GM21360 (cell line): ENCODE data around the gene ZBTB20.

ENCODE experiments used
- ATAC-seq: cut with Tn5 transposase; IDR thresholded peaks from one replicate; pipeline ENCODE4 v1.9.1; 2021; ENCODE audit warnings: mild to moderate bottlenecking, moderate library complexity; ENCODE audit not compliant: unreplicated experiment

ZBTB20 gene

DNA sequence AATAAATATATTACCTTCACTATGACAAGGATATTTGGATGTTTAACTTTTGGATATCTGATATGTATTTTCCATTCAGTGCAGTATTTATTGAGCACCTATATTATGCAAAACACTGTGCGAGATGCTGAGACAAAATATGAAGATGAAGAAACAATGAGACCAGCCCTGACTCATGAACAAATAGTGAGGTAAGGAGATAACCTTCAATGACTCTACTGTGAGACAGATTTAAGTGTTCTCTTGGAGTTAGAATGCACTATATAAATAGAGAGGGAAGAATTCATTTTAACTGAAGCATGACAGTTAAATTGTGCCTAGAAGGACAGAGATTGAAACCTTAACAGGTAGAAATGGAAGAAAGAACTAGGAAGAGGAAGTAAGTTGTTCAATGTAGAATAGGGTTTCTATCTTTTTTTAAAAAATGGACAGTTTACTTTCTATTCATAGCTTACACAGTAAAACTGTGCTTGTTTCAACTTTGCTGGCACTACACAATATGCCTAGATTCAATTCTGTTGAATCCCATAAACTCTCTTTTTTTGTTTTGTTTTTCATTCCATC, 124.2 kb downstream of the ZBTB20 start:
- ATAC-seq: peak; percentile 54

- ATAC-seq: no peak
These were observed 124.9 kb downstream of the ZBTB20 start for GRCh38 chr3:115022199-115022598.

DNA sequence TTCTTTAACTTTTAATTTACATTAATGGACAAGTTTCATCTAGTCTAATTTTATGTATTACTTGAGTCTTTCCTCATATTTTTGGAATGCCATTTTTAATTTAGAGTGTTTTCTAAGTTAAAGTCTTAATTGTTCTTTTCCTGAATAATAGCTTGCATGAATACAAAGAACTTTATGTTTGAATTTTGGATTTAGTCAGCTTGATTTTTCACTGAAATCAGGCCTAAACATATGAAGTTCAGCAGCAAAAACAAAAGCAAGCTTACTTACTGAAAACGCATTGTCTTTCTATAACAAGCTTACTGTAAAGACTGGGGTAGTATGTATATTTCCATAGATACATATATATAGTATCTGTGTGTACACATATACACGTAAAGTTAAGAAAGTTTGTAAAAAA, 126.0 kb downstream of the ZBTB20 start:
- ATAC-seq: no peak

- ATAC-seq: peak; percentile 64
These were observed 127.2 kb downstream of the ZBTB20 start for GRCh38 chr3:115019900-115020299.

DNA sequence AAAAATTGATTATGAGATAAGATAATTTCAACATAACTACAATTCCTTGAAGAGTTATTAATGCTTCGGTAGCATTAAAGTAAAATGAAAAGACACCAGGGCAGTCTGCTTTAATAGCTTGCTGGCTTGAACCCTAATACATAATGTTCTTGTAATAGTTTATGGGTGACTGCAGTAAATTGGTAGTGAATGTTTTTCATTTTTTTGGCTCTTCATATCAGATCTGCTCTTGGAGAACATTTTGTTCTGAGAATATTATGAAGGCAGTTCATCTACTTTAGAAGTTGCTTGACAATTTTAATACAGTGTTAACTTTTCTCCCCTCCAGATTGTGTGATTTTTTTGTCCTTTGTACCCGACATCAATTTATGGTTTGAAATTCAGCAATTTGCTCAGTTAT, 128.4 kb downstream of the ZBTB20 start:
- no peak for ATAC-seq

DNA sequence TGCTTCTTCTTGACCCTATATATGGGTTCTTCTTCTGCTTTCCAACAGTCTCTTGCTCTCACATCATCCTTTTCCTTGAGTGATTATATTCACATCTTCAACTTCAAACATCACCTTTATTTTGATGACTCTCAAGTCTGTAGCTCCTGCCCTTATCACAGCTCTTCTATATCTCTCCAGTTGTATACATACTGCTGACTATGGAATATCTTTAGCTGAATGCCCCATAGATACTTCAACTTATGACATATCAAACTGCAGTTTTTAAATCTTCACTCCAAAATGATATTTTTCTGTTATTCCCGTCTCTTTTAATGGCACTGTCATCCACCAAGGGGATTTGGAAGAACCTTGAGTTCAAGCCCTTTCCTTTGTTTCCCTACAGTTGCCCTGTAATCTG, 139.1 kb downstream of the ZBTB20 start:
- ATAC-seq: no peak

DNA sequence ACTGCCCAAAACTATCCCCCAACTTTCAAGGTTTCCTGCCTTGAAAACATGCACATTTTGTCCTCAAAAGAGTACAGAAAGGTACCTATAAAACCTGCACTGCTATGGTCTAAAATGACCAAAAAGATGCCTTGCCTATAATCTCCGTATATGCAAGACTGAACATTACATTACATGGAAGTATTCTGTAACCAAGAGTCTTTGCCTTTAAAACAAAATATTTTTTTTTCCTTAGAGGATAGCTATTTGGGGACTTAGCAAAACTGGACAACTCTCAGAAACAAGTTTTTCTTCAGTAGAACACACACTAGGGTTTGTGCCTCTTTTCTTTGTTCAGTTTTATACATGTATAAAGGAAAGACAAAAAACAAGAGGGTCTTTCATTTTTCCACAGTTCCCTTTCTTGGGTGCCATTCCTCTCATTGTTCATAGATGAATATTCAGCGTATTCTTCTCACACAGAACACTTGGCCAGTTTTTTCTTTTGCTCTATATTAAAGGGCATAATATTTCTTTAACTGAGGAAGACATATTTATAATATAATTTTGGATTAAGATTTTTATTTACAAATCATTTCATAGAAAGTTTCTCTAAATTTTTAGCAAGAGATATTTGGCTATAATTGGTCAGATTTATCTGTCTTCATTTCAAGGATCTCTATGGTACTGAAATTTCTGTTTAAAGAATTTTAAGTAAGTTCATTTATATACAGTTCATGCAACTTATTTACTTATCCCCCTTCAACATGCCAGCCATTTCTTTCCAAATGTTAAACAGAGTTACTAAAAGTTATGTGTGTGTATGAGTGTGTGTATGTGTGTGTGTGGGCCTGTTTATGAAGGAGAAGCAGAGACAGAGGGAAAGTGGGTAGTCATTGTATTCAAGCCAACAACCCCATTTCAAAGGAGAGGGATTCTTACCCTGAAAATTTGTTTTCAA, 142.6 kb downstream of the ZBTB20 start:
- ATAC-seq: no peak

- ATAC-seq: no peak
These were observed 148.0 kb downstream of the ZBTB20 start for GRCh38 chr3:114998971-114999579.

DNA sequence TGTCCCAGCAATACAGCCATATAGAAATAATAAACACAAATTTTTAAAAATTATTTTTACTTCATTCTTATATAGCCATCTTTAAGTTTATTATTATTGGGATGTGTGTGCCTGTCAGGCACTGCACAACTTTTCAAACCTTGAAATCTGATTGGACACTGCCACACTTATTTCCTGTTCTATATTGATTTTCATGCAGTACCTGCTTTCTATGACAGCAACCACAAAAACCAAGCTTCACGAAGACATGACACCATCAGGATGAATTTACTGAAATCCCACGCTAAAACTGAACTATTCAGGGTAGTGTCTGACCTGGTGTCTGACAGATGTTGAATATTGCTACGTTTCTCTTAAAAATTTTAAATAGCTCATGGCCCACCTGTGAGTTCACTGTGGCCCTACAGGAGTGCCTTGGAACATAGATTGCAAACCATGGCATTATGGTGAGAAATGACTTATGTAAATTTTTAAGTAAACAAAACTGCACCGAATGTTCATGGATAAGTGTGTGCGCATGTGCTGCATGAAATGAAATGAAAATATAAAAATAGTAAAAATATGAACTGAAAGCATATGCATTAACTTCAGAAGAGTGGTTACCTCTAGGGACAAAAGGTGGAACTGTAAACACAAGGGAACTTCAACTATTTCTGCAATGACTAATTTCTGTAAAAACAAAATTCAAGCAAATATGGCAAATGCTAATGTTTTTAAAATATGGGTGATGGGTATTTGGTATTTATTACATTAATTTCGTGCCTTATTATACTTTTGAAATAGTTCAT, 152.3 kb downstream of the ZBTB20 start:
- ATAC-seq: peak; percentile 70

GRCh38 chr3:114985776-114986175, 161.3 kb downstream of the ZBTB20 start:
- ATAC-seq: no peak

- no peak for ATAC-seq
These were observed 163.8 kb downstream of the ZBTB20 start for GRCh38 chr3:114983248-114983647.

GRCh38 chr3:114974387-114974786, 172.7 kb downstream of the ZBTB20 start:
- peak; percentile 90 for ATAC-seq

DNA sequence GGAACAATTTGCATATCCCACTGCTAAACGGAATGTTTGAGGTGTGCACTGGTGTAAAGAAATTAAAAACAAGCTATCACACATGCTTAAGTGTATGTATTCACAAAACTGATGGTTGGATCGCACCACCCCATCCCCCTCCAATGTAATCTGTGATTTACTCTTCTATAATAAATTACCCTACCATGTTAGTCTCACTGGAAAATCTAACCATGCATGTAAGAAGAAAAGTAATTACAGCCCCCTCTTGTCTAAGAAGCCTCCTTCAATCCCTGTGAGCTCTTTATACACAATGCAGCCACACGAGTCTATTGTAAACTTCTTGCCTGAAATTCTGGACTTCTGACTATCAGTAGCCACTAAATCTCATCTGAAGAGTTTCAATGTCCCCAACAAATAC, 173.6 kb downstream of the ZBTB20 start:
- ATAC-seq: no peak

- no peak for ATAC-seq
These were observed 179.9 kb downstream of the ZBTB20 start for GRCh38 chr3:114967168-114967567.

DNA sequence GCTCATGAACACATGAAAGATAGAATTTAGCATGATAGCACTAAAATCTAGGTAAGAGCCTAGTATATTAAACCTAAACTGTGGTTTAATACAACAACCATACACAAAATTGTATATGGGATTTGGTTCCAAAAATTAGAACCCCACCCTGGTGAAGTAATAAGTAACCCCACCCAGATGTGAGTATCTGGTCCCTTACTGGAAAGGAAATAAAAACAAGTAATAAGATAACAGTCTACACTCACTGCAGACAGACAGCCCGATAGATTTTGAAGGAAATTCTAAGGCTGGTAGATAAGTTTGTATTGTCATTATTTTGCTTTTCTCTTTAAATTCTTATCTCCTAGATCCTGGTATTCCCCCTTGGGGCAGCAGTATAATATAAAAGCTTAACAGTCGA, 184.9 kb downstream of the ZBTB20 start:
- no peak for ATAC-seq

GRCh38 chr3:114958930-114959329, 188.2 kb downstream of the ZBTB20 start:
- no peak for ATAC-seq

GRCh38 chr3:114953800-114954199, 193.3 kb downstream of the ZBTB20 start:
- no peak for ATAC-seq

DNA sequence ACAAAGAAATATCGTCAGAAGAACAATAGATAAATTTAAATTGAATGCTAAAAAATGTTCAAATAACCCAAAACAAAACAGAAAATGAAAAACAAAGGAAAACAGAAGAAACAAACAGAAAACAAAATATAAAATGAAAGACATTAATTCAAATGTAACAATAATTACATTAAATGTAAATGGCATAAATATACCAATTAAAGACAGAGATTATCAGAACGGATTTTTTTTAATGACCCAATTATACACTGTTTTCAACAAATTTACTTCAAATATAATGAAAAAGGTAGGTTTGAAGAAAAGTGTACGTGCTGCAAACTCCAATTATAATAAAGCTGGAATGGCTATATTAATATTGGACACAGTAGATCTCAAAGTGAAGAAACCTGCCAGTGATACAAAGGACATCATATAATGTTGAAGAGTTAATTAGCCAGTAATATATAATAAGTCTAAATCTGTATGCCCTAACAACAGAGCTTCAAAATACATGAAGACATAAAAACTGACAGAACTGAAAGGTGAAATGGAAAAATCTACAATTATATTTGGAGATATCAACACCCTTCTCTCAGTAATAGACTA, 193.8 kb downstream of the ZBTB20 start:
- ATAC-seq: no peak

DNA sequence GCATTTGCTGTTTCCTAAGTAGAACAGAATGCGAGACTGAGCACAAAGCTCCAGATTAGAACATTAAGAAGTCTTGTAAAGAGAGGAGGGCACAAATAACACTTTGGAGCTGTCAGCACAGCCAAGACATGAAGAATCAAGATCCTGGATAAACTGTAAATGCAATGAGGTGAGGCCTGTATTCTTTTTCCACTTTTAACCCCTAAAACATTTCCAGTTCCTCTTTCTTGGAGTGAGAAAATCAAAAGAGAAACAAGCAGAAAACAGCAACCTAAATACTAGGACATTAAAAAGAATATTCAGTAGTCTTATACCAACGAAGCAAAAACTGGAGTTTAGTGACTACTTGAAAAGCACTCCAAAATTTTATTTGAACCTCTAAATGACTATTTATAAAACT, 204.3 kb downstream of the ZBTB20 start:
- no peak for ATAC-seq

GRCh38 chr3:114941626-114942309, 205.3 kb downstream of the ZBTB20 start:
- ATAC-seq: no peak
